H1 (cell line): ENCODE measurements around the gene ELOVL5.

Experiments
- ATF3 ChIP-seq: IDR thresholded peaks from 2 replicates; pipeline ENCODE4 v1.6.1; 2011; ENCODE audit warnings: low read depth, mild to moderate bottlenecking, low read length; ENCODE audit not compliant: insufficient read depth
- BCL11A ChIP-seq, 2 experiments: IDR thresholded peaks; one replicate each; pipeline ENCODE4 v1.6.1; 2011; ENCODE audit warnings: low read depth in 2 of 2, low read length in 2 of 2, mild to moderate bottlenecking in 2 of 2
- CEBPB ChIP-seq: IDR thresholded peaks from 2 replicates; pipeline ENCODE4 v1.6.1; 2012; ENCODE audit warnings: low read depth, low read length
- CREB1 ChIP-seq: IDR thresholded peaks from 2 replicates; pipeline ENCODE4 v1.6.1; 2012; ENCODE audit warnings: inconsistent platforms
- CTCF ChIP-seq, 3 experiments: IDR thresholded peaks; 1 replicate in 2 of 3; 2 replicates in 1 of 3; pipeline versions ENCODE4 v1.5.1 to v1.6.1; 2011; ENCODE audit warnings: low read length in 3 of 3, mild to moderate bottlenecking in 3 of 3, inconsistent platforms in 2 of 3, low read depth in 1 of 3, moderate library complexity in 1 of 3; ENCODE audit not compliant: insufficient read depth in 1 of 3; ENCODE audit errors: control extremely low read depth in 1 of 3
- POLR2AphosphoS5 ChIP-seq: IDR thresholded peaks from 2 replicates; pipeline ENCODE4 v1.6.1; 2011; ENCODE audit warnings: low read depth, low read length
- SIN3A ChIP-seq, 2 experiments: IDR thresholded peaks in 1 of 2; conservative IDR thresholded peaks in 1 of 2; 2 replicates each; pipeline ENCODE4 v1.6.1; 2011 to 2012; ENCODE audit warnings: low read length in 2 of 2, improper control_type of control experiment in 1 of 2, low read depth in 1 of 2, mild to moderate bottlenecking in 1 of 2
- SP1 ChIP-seq: IDR thresholded peaks from 2 replicates; pipeline ENCODE4 v1.6.1; 2011; ENCODE audit warnings: low read depth, low read length
- SRF ChIP-seq: IDR thresholded peaks from 2 replicates; pipeline ENCODE4 v1.6.1; 2011; ENCODE audit warnings: mild to moderate bottlenecking, low read depth, low read length, moderate library complexity
- TAF1 ChIP-seq: IDR thresholded peaks from 2 replicates; pipeline ENCODE4 v1.6.1; 2011; ENCODE audit warnings: mild to moderate bottlenecking, low read depth, low read length
- TEAD4 ChIP-seq: IDR thresholded peaks from 2 replicates; pipeline ENCODE4 v1.6.1; 2012; ENCODE audit warnings: low read depth, low read length, inconsistent platforms, mixed read lengths
- USF2 ChIP-seq: IDR thresholded peaks from 2 replicates; pipeline ENCODE4 v1.6.1; 2011; ENCODE audit warnings: low read length, improper control_type of control experiment

- TF ChIP-seq BCL11A (IDR thresholded peaks at IDR 0.05; ENCODE audit: low read depth in 2 of 2, low read length in 2 of 2) (no peak), USF2 (no peak), CREB1 (no peak; the same call in 1 of the 2 replicates), POLR2AphosphoS5 (peak; percentile 37), CTCF (IDR thresholded peaks at IDR 0.05; ENCODE audit: control extremely low read depth in 1 of 3, insufficient read depth in 1 of 3, low read depth in 1 of 3, low read length in 3 of 3) (no peak), ATF3 (no peak), TEAD4 (0 out of 2 replicates have a peak, but pooled peaks have one; percentile 11), SRF (no peak), SP1 (peak; percentile 89), SIN3A (conservative IDR thresholded peaks at IDR 0.05 in 1 of 2, IDR thresholded peaks at IDR 0.05 in 1 of 2; ENCODE audit: low read depth in 1 of 2, low read length in 2 of 2) (peak in 1 of 2 experiments; percentile 53; a peak in 1 of 4 replicates), TAF1 (no peak; the same call in 1 of the 2 replicates), CEBPB (no peak)
These were observed 10.5 kb upstream of the ELOVL5 start for GRCh38 chr6:53359095-53359842.
